HCT116 (cell line): ENCODE results near the gene GALT.

Experiments
- CEBPB ChIP-seq: IDR thresholded peaks from 2 replicates; pipeline ENCODE4 v1.6.1; 2012; ENCODE audit warnings: low read depth
- CTCF ChIP-seq, 3 experiments: fragments of 200-600 bp in 1 of 3; sonication (generic) in 1 of 3; IDR thresholded peaks in 2 of 3; conservative IDR thresholded peaks in 1 of 3; 2 replicates each; pipeline ENCODE4 v1.5.1; 2012 to 2017; ENCODE audit warnings: low read depth in 2 of 3, low read length in 2 of 3, antibody characterized with exemption in 1 of 3, borderline replicate concordance in 1 of 3, control low read depth in 1 of 3, mild to moderate bottlenecking in 1 of 3, mixed read lengths in 1 of 3, mixed run types in 1 of 3, moderate library complexity in 1 of 3; ENCODE audit not compliant: insufficient read depth in 1 of 3
- EZH2phosphoT487 ChIP-seq: fragments of 200-600 bp; IDR thresholded peaks from 2 replicates; pipeline ENCODE4 v1.6.1; 2018; ENCODE audit warnings: antibody characterized with exemption, borderline replicate concordance
- FOSL1 ChIP-seq: IDR thresholded peaks from 2 replicates; pipeline ENCODE4 v1.6.1; 2012; ENCODE audit warnings: low read depth
- POLR2A ChIP-seq: IDR thresholded peaks from 2 replicates; pipeline ENCODE4 v1.7.0; 2011; ENCODE audit warnings: borderline replicate concordance; ENCODE audit not compliant: insufficient read depth, insufficient read length; ENCODE audit errors: extremely low read depth
- POLR2AphosphoS5 ChIP-seq: IDR thresholded peaks from 2 replicates; pipeline ENCODE4 v1.6.1; 2011; ENCODE audit warnings: mild to moderate bottlenecking, low read depth, low read length, moderate library complexity
- RAD21 ChIP-seq: IDR thresholded peaks from 2 replicates; pipeline ENCODE4 v1.6.1; 2012; ENCODE audit warnings: low read depth, mild to moderate bottlenecking

GRCh38 chr9:34688329-34689115 lies 42.0 kb downstream of the GALT start:
- TF ChIP-seq CTCF (IDR thresholded peaks at IDR 0.05 in 2 of 3, conservative IDR thresholded peaks at IDR 0.05 in 1 of 3; ENCODE audit: borderline replicate concordance in 1 of 3, insufficient read depth in 1 of 3, low read depth in 2 of 3, low read length in 2 of 3) (no peak), RAD21 (no peak), POLR2AphosphoS5 (no peak), EZH2phosphoT487 (no peak), CEBPB (no peak), POLR2A (no peak), FOSL1 (no peak)
